ENCODE measurements around the gene KRI1. TPM values are rescaled to one million over a fixed set of nuclear protein-coding genes. Genes with fewer than 3 reads are reported as not detected.
A peak's percentile ranks its signal among the peaks of the same experiment; 100 is the strongest.

Gene KRI1
- total RNA-seq (34.6 TPM), polyA plus RNA-seq (10 to 100 TPM in 3 of 4 donors, 1 to 10 TPM in 1; 8.6 to 13.8 (median 12.0) TPM)

DNA sequence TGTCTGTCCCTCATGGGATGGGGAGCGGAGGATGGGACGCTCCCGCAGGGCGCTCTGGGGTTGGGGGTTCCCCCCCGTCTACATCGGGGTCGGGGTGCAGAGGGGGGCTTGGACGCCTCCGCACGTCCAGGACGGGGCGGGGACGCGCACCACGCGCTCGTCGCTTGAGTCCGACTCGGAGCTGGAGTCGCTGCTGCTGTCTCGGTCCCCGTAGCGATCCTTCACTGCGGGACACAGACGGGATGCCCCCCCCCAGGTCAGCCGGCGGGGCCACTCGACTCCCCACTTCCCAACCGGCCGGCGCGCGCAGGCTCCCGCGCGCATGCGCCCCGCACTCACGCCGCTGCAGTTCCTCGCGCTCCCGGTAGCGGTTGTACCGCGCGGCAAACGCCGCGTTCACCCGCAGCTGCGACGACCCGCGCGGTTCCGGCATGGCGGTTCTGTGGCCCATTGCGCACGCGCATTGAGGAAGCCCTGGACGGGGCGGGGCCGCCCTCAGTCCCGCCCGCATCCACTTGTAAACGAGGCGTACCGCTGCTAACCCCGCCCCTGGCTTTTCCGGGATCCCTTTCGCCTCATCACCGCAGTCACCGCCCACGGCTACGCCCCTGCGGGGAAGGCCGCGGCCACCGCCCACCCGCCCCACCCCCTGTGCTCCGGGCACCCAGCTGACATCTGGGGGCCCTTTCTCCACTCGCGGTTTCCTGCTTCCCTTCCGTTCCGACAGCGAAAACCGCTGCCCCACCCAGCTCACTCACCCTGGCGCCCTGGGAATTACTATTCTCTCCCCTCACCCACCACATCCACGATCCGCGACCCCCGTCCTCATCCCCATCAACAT lies at the start of gene KRI1:
KRI1 (minus strand) TSS at position 444 of the 841 bp plus-strand sequence; CDS start at position 433, 11 bp downstream.
- Mint-ChIP-seq H3K4me3 (peak within 1 kb of the TSS; percentile 94 to 97 (median 94)), H3K36me3 (peaks cover 3% of the 10 kb centered on the region), H3K27me3 (peaks cover 13% of the 10 kb centered on the region), H3K27ac (peak within 1 kb of the TSS; percentile 96 to 99 (median 99)), H3K4me1 (peaks cover 8 to 58% (median 30%) of the 10 kb centered on the region in 4 donors), H3K9me3 (peaks cover 0 to 2% (median 0%) of the 10 kb centered on the region in 7 donors)
- DNase-seq: peak; percentile 99
- Histone ChIP-seq H3K4me3 (ENCODE audit: low read depth, low read length) (peak within 1 kb of the TSS; percentile 88), H3K4me1 (ENCODE audit: control insufficient read depth, insufficient read depth, low read length, poor library complexity, severe bottlenecking) (peaks cover 44% of the 10 kb centered on the region), H3K27me3 (ENCODE audit: control insufficient read depth, insufficient read depth, low read length) (no peaks in the 10 kb centered on the region), H3K27ac (ENCODE audit: insufficient read depth, low read length, poor library complexity, severe bottlenecking) (peak within 1 kb of the TSS; percentile 91), H3K36me3 (ENCODE audit: control insufficient read depth, insufficient read depth, low read length) (peaks cover 8% of the 10 kb centered on the region), H3K9me3 (ENCODE audit: control insufficient read depth in 2 of 2, low read length in 2 of 2) (no peaks in the 10 kb centered on the region)
- ATAC-seq (ENCODE audit: low read depth in 2 of 2): peak; percentile 52 to 56

- Histone ChIP-seq H3K36me3 (ENCODE audit: control insufficient read depth, insufficient read depth, low read length) (peaks cover 12% of the 10 kb centered on the region), H3K4me1 (ENCODE audit: control insufficient read depth, insufficient read depth, low read length, poor library complexity, severe bottlenecking) (peaks cover 24% of the 10 kb centered on the region), H3K4me3 (ENCODE audit: low read depth, low read length) (no peak overlapping the region), H3K27ac (ENCODE audit: insufficient read depth, low read length, poor library complexity, severe bottlenecking) (no peak overlapping the region), H3K27me3 (ENCODE audit: control insufficient read depth, insufficient read depth, low read length) (no peaks in the 10 kb centered on the region), H3K9me3 (ENCODE audit: control insufficient read depth in 2 of 2, low read length in 2 of 2) (no peaks in the 10 kb centered on the region)
- no peak for DNase-seq
- H3K4me3 Mint-ChIP-seq: peak overlapping the region in 1 of 4 donors; percentile 50
- peak overlapping the region in 1 of 3 donors; percentile 86 for H3K27ac Mint-ChIP-seq
- peaks cover 0 to 64% (median 18%) of the 10 kb centered on the region in 4 donors for H3K4me1 Mint-ChIP-seq
- ATAC-seq (ENCODE audit: low read depth in 2 of 2): no peak
- no peaks in the 10 kb centered on the region for H3K27me3 Mint-ChIP-seq
- peaks cover 9% of the 10 kb centered on the region for H3K36me3 Mint-ChIP-seq
- H3K9me3 Mint-ChIP-seq: no peaks in the 10 kb centered on the region
Measured at GRCh38 chr19:10612499-10613119, 46.8 kb upstream of the KRI1 start.

DNA sequence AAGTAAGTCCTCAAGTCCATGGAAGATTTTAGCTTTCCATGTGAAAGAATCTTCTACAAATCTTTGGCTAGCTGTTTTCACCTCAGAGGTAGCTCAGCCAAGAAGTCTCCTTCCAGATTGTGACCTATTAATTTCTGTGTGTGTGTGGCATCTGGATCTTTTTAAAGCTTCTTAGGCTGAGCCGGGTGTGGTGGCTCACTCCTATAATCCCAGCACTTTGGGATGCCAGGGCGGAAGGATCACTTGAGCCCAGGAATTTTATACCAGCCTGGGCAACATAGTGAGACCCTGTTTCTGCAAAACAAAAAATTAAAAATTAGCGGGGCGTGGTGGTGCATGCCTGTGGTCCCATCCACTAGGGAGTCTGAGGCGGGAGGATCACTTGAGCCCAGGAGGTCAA lies 46.1 kb upstream of the KRI1 start:
- H3K4me3 Mint-ChIP-seq: peak overlapping the region in 1 of 4 donors; percentile 50
- Histone ChIP-seq H3K36me3 (ENCODE audit: control insufficient read depth, insufficient read depth, low read length) (peaks cover 8% of the 10 kb centered on the region), H3K4me1 (ENCODE audit: control insufficient read depth, insufficient read depth, low read length, poor library complexity, severe bottlenecking) (peaks cover 29% of the 10 kb centered on the region), H3K4me3 (ENCODE audit: low read depth, low read length) (no peak overlapping the region), H3K9me3 (ENCODE audit: control insufficient read depth in 2 of 2, low read length in 2 of 2) (no peaks in the 10 kb centered on the region), H3K27ac (ENCODE audit: insufficient read depth, low read length, poor library complexity, severe bottlenecking) (no peak overlapping the region), H3K27me3 (ENCODE audit: control insufficient read depth, insufficient read depth, low read length) (no peaks in the 10 kb centered on the region)
- no peaks in the 10 kb centered on the region for H3K9me3 Mint-ChIP-seq
- no peak for ATAC-seq (ENCODE audit: low read depth in 2 of 2)
- H3K27me3 Mint-ChIP-seq: no peaks in the 10 kb centered on the region
- peaks cover 10% of the 10 kb centered on the region for H3K36me3 Mint-ChIP-seq
- DNase-seq: no peak
- peak overlapping the region in 1 of 3 donors; percentile 55 for H3K27ac Mint-ChIP-seq
- H3K4me1 Mint-ChIP-seq: peaks cover 0 to 62% (median 15%) of the 10 kb centered on the region in 4 donors

- DNase-seq (peak in 1 of 3 donors; percentile 55), ATAC-seq (ENCODE audit: low read depth in 2 of 2) (no peak)
- H3K9me3 ChIP-seq (ENCODE audit: control insufficient read depth in 2 of 2, low read length in 2 of 2): no peaks in the 10 kb centered on the region
- Mint-ChIP-seq H3K9me3 (peaks cover 0 to 2% (median 0%) of the 10 kb centered on the region in 7 donors), H3K27ac (peak overlapping the region; percentile 96 to 100 (median 100)), H3K27me3 (peaks cover 11% of the 10 kb centered on the region), H3K36me3 (peaks cover 11% of the 10 kb centered on the region), H3K4me3 (peak overlapping the region; percentile 98 to 100 (median 100)), H3K4me1 (peaks cover 0 to 52% (median 32%) of the 10 kb centered on the region in 4 donors)
- peaks cover 2% of the 10 kb centered on the region for H3K27me3 ChIP-seq (ENCODE audit: control insufficient read depth, insufficient read depth, low read length)
- H3K27ac ChIP-seq (ENCODE audit: insufficient read depth, low read length, poor library complexity, severe bottlenecking): peak overlapping the region; percentile 98
- peak overlapping the region; percentile 83 for H3K4me3 ChIP-seq (ENCODE audit: low read depth, low read length)
- peaks cover 48% of the 10 kb centered on the region for H3K4me1 ChIP-seq (ENCODE audit: control insufficient read depth, insufficient read depth, low read length, poor library complexity, severe bottlenecking)
- no peaks in the 10 kb centered on the region for H3K36me3 ChIP-seq (ENCODE audit: control insufficient read depth, insufficient read depth, low read length)
Measured at GRCh38 chr19:10604460-10604980, 38.7 kb upstream of the KRI1 start.

GRCh38 chr19:10603873-10604459 lies 38.2 kb upstream of the KRI1 start:
- Mint-ChIP-seq H3K4me1 (peaks cover 0 to 51% (median 32%) of the 10 kb centered on the region in 4 donors), H3K27me3 (peaks cover 13% of the 10 kb centered on the region), H3K4me3 (peak overlapping the region; percentile 98 to 100 (median 100)), H3K27ac (peak overlapping the region; percentile 96 to 100 (median 100)), H3K9me3 (peaks cover 0 to 2% (median 0%) of the 10 kb centered on the region in 7 donors), H3K36me3 (peaks cover 11% of the 10 kb centered on the region)
- ATAC-seq (ENCODE audit: low read depth in 2 of 2) (peak; percentile 10 to 11), DNase-seq (peak; percentile 10 to 73 (median 69))
- Histone ChIP-seq H3K9me3 (ENCODE audit: control insufficient read depth in 2 of 2, low read length in 2 of 2) (no peaks in the 10 kb centered on the region), H3K4me1 (ENCODE audit: control insufficient read depth, insufficient read depth, low read length, poor library complexity, severe bottlenecking) (peaks cover 48% of the 10 kb centered on the region), H3K27ac (ENCODE audit: insufficient read depth, low read length, poor library complexity, severe bottlenecking) (peak overlapping the region; percentile 98), H3K27me3 (ENCODE audit: control insufficient read depth, insufficient read depth, low read length) (peaks cover 2% of the 10 kb centered on the region), H3K4me3 (ENCODE audit: low read depth, low read length) (peak overlapping the region; percentile 83), H3K36me3 (ENCODE audit: control insufficient read depth, insufficient read depth, low read length) (no peaks in the 10 kb centered on the region)

- peak overlapping the region; percentile 98 to 100 (median 100) for H3K4me3 Mint-ChIP-seq
- H3K27me3 Mint-ChIP-seq: peaks cover 17% of the 10 kb centered on the region
- H3K9me3 Mint-ChIP-seq: peaks cover 0 to 2% (median 0%) of the 10 kb centered on the region in 7 donors
- peak; percentile 72 to 73 for ATAC-seq (ENCODE audit: low read depth in 2 of 2)
- Histone ChIP-seq H3K36me3 (ENCODE audit: control insufficient read depth, insufficient read depth, low read length) (no peaks in the 10 kb centered on the region), H3K27me3 (ENCODE audit: control insufficient read depth, insufficient read depth, low read length) (peaks cover 2% of the 10 kb centered on the region), H3K4me1 (ENCODE audit: control insufficient read depth, insufficient read depth, low read length, poor library complexity, severe bottlenecking) (peaks cover 48% of the 10 kb centered on the region), H3K4me3 (ENCODE audit: low read depth, low read length) (peak overlapping the region; percentile 83), H3K9me3 (ENCODE audit: control insufficient read depth in 2 of 2, low read length in 2 of 2) (no peaks in the 10 kb centered on the region), H3K27ac (ENCODE audit: insufficient read depth, low read length, poor library complexity, severe bottlenecking) (peak overlapping the region; percentile 98)
- peak; percentile 72 to 97 (median 88) for DNase-seq
- peak overlapping the region; percentile 96 to 100 (median 100) for H3K27ac Mint-ChIP-seq
- H3K36me3 Mint-ChIP-seq: peaks cover 11% of the 10 kb centered on the region
- peaks cover 0 to 51% (median 30%) of the 10 kb centered on the region in 4 donors for H3K4me1 Mint-ChIP-seq
Measured at GRCh38 chr19:10603084-10603872, 37.5 kb upstream of the KRI1 start.

Data from CD4-positive, CD25-positive, alpha-beta regulatory T cell (primary cell).